Thoracic aorta (tissue), 2 donors: Measurements from ENCODE around the gene LSM2. TPM values are rescaled to one million over a fixed set of nuclear protein-coding genes. Genes with fewer than 3 reads are reported as not detected.
"Not testable (repeated sequence)": the region's sequence is repeated elsewhere in the genome, so short reads cannot be mapped to it uniquely, and the experiment has no call there.

Experiments used
- ATAC-seq: fragments of 150-250 bp; one replicate; pipeline ENCODE4 v1.8.0; 2017; ENCODE audit warnings: low read depth; ENCODE audit not compliant: insufficient number of reproducible peaks, low FRiP score
- DNase-seq: peaks from one replicate; pipeline ENCODE4 v3.0.0-alpha.2; 2020; ENCODE audit warnings: low spot score
- H3K27ac ChIP-seq, 2 donors: fragments of 200-600 bp; sonication (generic); 1 replicate in 1 of 2; 2 replicates in 1 of 2; pipeline ENCODE4 v1.5.1; 2016; ENCODE audit warnings: mild to moderate bottlenecking in 2 of 2, moderate library complexity in 2 of 2
- H3K27me3 ChIP-seq: fragments of 200-600 bp; sonication (generic); replicated peaks from 2 replicates; pipeline ENCODE4 v1.6.0; 2016; ENCODE audit warnings: mild to moderate bottlenecking; ENCODE audit not compliant: insufficient read depth
- H3K36me3 ChIP-seq: fragments of 200-600 bp; sonication (generic); one replicate; pipeline ENCODE4 v1.5.1; 2016
- H3K4me1 ChIP-seq, 2 donors: fragments of 200-600 bp; sonication (generic); 1 replicate in 1 of 2; 2 replicates in 1 of 2; pipeline versions ENCODE4 v1.5.1 to v1.6.0; 2016; ENCODE audit warnings: low read depth in 2 of 2, mild to moderate bottlenecking in 1 of 2; ENCODE audit not compliant: control insufficient read depth in 1 of 2
- H3K4me3 ChIP-seq: fragments of 200-600 bp; sonication (generic); 2 replicates; pipeline ENCODE4 v1.5.1; 2016; ENCODE audit warnings: mild to moderate bottlenecking
- H3K9me3 ChIP-seq: fragments of 200-600 bp; sonication (generic); 2 replicates; pipeline ENCODE4 v1.5.1; 2016
- CTCF ChIP-seq: fragments of 200-600 bp; sonication (generic); IDR thresholded peaks from one replicate; pipeline ENCODE4 v1.5.1; 2019; ENCODE audit warnings: antibody characterized with exemption
- total RNA-seq, 2 donors: library from RNA; depleted of rRNA; stranded (reverse); fragments of >200 nt; gene quantifications; one replicate each; pipeline versions ENCODE4 v1.1.0 to v1.2.3, GENCODE V29; 2016

Gene LSM2
- total RNA-seq, 2 donors from 2014 or later: 21.2 to 40.1 TPM

GRCh38 chr6:31815025-31815838 lies 8.5 kb upstream of the LSM2 start, which contains the start of the genes HSPA1A and HSPA1L:
Gene HSPA1A, plus strand, starts transcription at chr6:31815543. Its CDS starts 214 bp downstream, at chr6:31815757.
Gene HSPA1L, minus strand, starts transcription at chr6:31815283. Its CDS starts 3,311 bp downstream, at chr6:31811972.
- Histone ChIP-seq H3K4me1 (peaks cover 19 to 35% of the 10 kb centered on the region in 2 donors), H3K4me3 (peak within 1 kb of the TSS; percentile 81), H3K27me3 (no peaks in the 10 kb centered on the region), H3K36me3 (no peaks in the 10 kb centered on the region), H3K9me3 (no peaks in the 10 kb centered on the region), H3K27ac (peak within 1 kb of the TSS; percentile 97 to 98)
- ATAC-seq (peak; percentile 65), DNase-seq (peak; percentile 80)
- TF ChIP-seq CTCF: no peak

- H3K9me3 ChIP-seq: no peaks in the 10 kb centered on the region
- H3K4me3 ChIP-seq: peak overlapping the region; percentile 81
- DNase-seq (peak; percentile 96), ATAC-seq (peak; percentile 78)
- H3K27ac ChIP-seq: peak overlapping the region; percentile 97 to 98
- H3K4me1 ChIP-seq: peaks cover 15 to 29% of the 10 kb centered on the region in 2 donors
- TF ChIP-seq CTCF: no peak
- no peaks in the 10 kb centered on the region for H3K27me3 ChIP-seq
- no peaks in the 10 kb centered on the region for H3K36me3 ChIP-seq
Observed at GRCh38 chr6:31814677-31815024, 7.9 kb upstream of the LSM2 start.

- no peak for ATAC-seq
- Histone ChIP-seq H3K4me1 (peaks cover 8 to 17% of the 10 kb centered on the region in 2 donors), H3K27ac (peak overlapping the region; percentile 91 to 93), H3K4me3 (peak overlapping the region; percentile 81), H3K9me3 (no peaks in the 10 kb centered on the region), H3K27me3 (no peaks in the 10 kb centered on the region), H3K36me3 (no peaks in the 10 kb centered on the region)
- TF ChIP-seq CTCF: no peak
- DNase-seq: no peak
Observed at GRCh38 chr6:31813465-31813849, 6.7 kb upstream of the LSM2 start.

- H3K27me3 ChIP-seq: no peaks in the 10 kb centered on the region
- H3K4me3 ChIP-seq: no peak overlapping the region
- ATAC-seq (no peak), DNase-seq (no peak)
- no peaks in the 10 kb centered on the region for H3K9me3 ChIP-seq
- no peak overlapping the region for H3K27ac ChIP-seq
- TF ChIP-seq CTCF: no peak
- no peaks in the 10 kb centered on the region for H3K36me3 ChIP-seq
- H3K4me1 ChIP-seq: peaks cover 12 to 16% of the 10 kb centered on the region in 2 donors
Observed at GRCh38 chr6:31811645-31812044, 4.9 kb upstream of the LSM2 start.

GRCh38 chr6:31808599-31808998 lies 1.8 kb upstream of the LSM2 start:
- not testable (repeated sequence) for H3K9me3 ChIP-seq, H3K27ac ChIP-seq, H3K36me3 ChIP-seq, DNase-seq, H3K27me3 ChIP-seq, ATAC-seq, H3K4me3 ChIP-seq
- peaks cover 14 to 23% of the 10 kb centered on the region in 2 donors for H3K4me1 ChIP-seq
